Cardiac muscle cell (in vitro differentiated cells and primary cell): ENCODE data around the gene DLL4. TPM values are rescaled to one million over a fixed set of nuclear protein-coding genes. Genes with fewer than 3 reads are reported as not detected.

Experiments used
- DNase-seq, 2 donors: peaks; one replicate each; pipeline versions ENCODE4 v3.0.0 to v3.0.0-alpha.2; 2010 to 2017; ENCODE audit warnings: low read depth in 1 of 2, low spot score in 1 of 2
- H3K27ac ChIP-seq: fragments of 200-600 bp; sonication (generic); 2 replicates; pipeline ENCODE4 v1.5.1; 2016
- H3K27me3 ChIP-seq: fragments of 200-600 bp; sonication (generic); 2 replicates; pipeline ENCODE4 v1.6.0; 2016; ENCODE audit warnings: control low read depth
- H3K36me3 ChIP-seq: fragments of 200-600 bp; sonication (generic); 2 replicates; pipeline ENCODE4 v1.5.1; 2016; ENCODE audit warnings: control low read depth
- H3K4me1 ChIP-seq: fragments of 200-600 bp; sonication (generic); 2 replicates; pipeline ENCODE4 v1.8.1; 2017; ENCODE audit warnings: low read depth, mild to moderate bottlenecking, mixed run types
- H3K4me3 ChIP-seq: fragments of 200-600 bp; sonication (generic); 2 replicates; pipeline ENCODE4 v1.5.1; 2016; ENCODE audit warnings: mild to moderate bottlenecking
- H3K9me3 ChIP-seq: fragments of 200-600 bp; sonication (generic); 2 replicates; pipeline ENCODE4 v1.5.1; 2017; ENCODE audit warnings: low read depth, mild to moderate bottlenecking, control low read depth
- polyA plus RNA-seq: library from polyadenylated mRNA; unstranded; fragments of >200 nt; fragmentation: Nextera tagmentation; extraction: Ambion mirVana; gene quantifications from 2 replicates; pipeline ENCODE4 v1.2.1, GENCODE V29; 2016
- total RNA-seq: library from RNA; depleted of rRNA; stranded (reverse); fragments of >200 nt; gene quantifications from 2 replicates; pipeline ENCODE4 v1.2.3, GENCODE V29; 2016
- TF ChIP-seq, protein P1 (sequence below): IDR thresholded peaks from 2 replicates; pipeline ENCODE4 v1.5.1; 2012; ENCODE audit warnings: low read depth, mild to moderate bottlenecking, low read length

DLL4 gene
- total and polyA plus RNA-seq, 2 experiments from 2014 or later: 0.71 TPM; not detected in 1

GRCh38 chr15:40942337-40942854, 13.3 kb downstream of the DLL4 start:
- TF ChIP-seq, protein P1, sequence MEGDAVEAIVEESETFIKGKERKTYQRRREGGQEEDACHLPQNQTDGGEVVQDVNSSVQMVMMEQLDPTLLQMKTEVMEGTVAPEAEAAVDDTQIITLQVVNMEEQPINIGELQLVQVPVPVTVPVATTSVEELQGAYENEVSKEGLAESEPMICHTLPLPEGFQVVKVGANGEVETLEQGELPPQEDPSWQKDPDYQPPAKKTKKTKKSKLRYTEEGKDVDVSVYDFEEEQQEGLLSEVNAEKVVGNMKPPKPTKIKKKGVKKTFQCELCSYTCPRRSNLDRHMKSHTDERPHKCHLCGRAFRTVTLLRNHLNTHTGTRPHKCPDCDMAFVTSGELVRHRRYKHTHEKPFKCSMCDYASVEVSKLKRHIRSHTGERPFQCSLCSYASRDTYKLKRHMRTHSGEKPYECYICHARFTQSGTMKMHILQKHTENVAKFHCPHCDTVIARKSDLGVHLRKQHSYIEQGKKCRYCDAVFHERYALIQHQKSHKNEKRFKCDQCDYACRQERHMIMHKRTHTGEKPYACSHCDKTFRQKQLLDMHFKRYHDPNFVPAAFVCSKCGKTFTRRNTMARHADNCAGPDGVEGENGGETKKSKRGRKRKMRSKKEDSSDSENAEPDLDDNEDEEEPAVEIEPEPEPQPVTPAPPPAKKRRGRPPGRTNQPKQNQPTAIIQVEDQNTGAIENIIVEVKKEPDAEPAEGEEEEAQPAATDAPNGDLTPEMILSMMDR: no peak
- H3K27me3 ChIP-seq: peaks cover 30% of the 10 kb centered on the region
- no peak overlapping the region for H3K27ac ChIP-seq
- no peak for DNase-seq
- peak overlapping the region; percentile 39 for H3K4me3 ChIP-seq
- H3K4me1 ChIP-seq: peaks cover 8% of the 10 kb centered on the region
- no peaks in the 10 kb centered on the region for H3K36me3 ChIP-seq
- no peaks in the 10 kb centered on the region for H3K9me3 ChIP-seq

GRCh38 chr15:40942878-40943277, 13.7 kb downstream of the DLL4 start:
- Histone ChIP-seq H3K4me3 (no peak overlapping the region), H3K9me3 (no peaks in the 10 kb centered on the region), H3K36me3 (no peaks in the 10 kb centered on the region), H3K27ac (no peak overlapping the region), H3K4me1 (peaks cover 8% of the 10 kb centered on the region), H3K27me3 (peaks cover 30% of the 10 kb centered on the region)
- DNase-seq: no peak
- TF ChIP-seq, protein P1: no peak

- Histone ChIP-seq H3K4me1 (peaks cover 8% of the 10 kb centered on the region), H3K9me3 (no peaks in the 10 kb centered on the region)
- DNase-seq: no peak
These were observed 14.7 kb downstream of the DLL4 start for GRCh38 chr15:40943764-40944365.

GRCh38 chr15:40944510-40945296, 15.6 kb downstream of the DLL4 start:
- no peak overlapping the region for H3K27ac ChIP-seq
- H3K27me3 ChIP-seq: peaks cover 29% of the 10 kb centered on the region
- TF ChIP-seq, protein P1: no peak
- H3K4me3 ChIP-seq: no peak overlapping the region
- H3K36me3 ChIP-seq: no peaks in the 10 kb centered on the region
- no peaks in the 10 kb centered on the region for H3K9me3 ChIP-seq
- peaks cover 8% of the 10 kb centered on the region for H3K4me1 ChIP-seq
- no peak for DNase-seq

More at GRCh38 chr15:40943764-40944365, 14.7 kb downstream of the DLL4 start:
- TF ChIP-seq, protein P1: no peak
- Histone ChIP-seq H3K36me3 (no peaks in the 10 kb centered on the region), H3K27me3 (peaks cover 30% of the 10 kb centered on the region), H3K27ac (no peak overlapping the region), H3K4me3 (no peak overlapping the region)

DNA sequence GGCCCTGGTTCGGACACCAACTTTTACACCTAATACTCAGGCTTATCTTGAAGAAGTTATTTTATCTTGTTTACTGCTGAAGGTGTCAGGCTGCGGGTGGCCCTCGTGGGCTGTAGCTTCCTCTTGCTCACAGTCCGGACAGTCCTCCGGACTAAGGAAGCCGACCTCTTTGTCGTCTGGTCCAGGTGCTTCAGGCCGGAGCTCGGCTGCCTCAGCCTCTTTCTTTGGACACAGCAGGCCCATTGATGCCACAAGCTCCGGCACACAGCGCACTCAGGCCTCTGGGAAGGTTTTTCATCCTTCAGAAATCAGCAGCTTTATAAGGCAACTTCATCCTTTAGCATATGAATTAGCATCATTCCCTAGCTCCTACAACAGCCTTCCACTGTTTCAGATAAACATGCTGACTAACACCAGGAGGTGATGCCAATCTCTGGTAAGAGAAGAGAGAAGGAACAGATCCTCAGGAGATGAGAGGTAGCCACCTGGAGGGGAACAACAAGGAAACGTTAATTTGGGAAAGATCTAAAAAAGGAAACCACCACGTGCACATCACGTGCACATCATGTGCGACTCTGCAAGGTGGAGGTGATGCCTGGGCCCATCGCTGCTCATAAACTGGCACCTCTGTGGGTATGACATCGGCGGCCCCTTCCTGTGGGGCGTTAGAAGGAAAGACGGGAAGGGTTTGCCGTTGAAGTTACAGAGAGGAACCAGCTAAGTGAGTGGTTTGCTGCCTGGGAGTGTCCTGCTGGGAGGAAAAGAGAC, 19.8 kb downstream of the DLL4 start:
- H3K36me3 ChIP-seq: no peaks in the 10 kb centered on the region
- TF ChIP-seq, protein P1: no peak
- H3K27ac ChIP-seq: no peak overlapping the region
- no peaks in the 10 kb centered on the region for H3K9me3 ChIP-seq
- DNase-seq: no peak
- no peak overlapping the region for H3K4me3 ChIP-seq
- no peaks in the 10 kb centered on the region for H3K4me1 ChIP-seq
- H3K27me3 ChIP-seq: peaks cover 14% of the 10 kb centered on the region
